ENCODE data around the gene ITK.

Gene ITK

DNA sequence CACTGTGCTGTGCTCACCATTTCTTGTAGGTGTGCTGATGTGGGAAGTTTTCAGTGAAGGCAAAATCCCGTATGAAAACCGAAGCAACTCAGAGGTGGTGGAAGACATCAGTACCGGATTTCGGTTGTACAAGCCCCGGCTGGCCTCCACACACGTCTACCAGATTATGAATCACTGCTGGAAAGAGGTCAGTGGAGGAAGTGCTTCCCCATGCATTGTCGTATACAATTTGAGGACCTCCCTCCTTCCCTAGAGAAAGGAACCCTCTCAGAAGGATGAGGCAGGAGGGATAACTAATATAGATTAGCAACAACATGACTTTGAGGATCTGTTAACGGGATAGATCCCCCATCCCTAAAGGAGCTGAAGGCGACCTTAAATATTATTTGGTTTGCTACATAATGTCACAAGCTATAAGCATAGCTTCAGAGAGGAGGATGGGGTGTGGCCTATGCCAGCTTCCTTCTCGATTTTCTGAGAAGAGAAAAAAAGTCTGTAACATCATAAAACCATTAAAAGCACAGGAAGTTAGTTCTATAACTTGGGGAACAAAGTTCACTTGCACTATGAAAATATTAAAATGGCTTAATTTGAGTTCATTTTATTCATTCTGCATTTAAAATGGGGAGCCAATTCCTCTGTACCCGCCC, 68.3 kb downstream of the ITK start:
- DNase-seq, result peak; percentile 56

DNA sequence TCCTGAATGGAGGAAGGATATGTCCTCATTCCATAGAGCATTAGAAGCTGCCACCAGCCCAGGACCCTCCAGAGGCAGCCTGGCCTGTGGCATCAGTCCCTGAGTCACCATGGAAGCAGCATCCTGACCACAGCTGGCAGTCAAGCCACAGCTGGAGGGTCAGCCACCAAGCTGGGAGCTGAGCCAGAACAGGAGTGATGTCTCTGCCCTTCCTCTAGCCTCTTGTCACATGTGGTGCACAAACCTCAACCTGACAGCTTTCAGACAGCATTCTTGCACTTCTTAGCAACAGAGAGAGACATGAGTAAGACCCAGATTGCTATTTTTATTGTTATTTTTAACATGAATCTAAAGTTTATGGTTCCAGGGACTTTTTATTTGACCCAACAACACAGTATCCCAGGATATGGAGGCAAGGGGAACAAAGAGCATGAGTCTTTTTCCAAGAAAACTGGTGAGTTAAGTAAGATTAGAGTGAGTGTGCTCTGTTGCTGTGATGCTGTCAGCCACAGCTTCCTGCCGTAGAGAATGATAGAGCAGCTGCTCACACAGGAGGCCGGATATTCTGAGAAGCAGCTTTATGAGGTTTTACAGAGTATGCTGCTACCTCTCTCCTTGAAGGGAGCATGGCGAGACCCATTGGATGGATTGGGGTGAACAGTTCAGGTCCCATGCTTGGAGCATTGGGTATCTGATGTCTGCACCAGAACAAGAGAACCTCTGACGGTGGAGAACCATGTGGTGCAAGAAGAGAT, 72.2 kb downstream of the ITK start:
- peak; percentile 17 for DNase-seq

DNA sequence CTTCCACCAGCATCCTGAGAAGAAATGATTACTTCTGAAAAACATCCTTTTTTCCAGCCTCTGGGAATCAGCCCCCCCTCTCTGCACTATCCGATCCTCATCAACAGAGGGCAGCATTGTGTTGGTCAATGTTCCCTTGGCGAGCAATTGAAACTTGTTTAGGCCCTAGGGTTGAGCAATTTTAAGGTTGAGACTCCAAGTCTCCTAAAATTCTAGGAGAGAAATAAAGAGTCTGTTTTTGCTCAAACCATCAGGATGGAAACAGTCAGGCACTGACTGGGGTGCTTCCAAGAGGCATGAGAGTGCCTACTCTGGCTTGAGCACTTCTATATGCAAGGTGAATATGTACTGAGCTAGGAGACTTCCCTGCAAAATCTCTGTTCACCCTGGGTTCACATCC, 72.9 kb downstream of the ITK start:
- peak; percentile 75 for DNase-seq

DNA sequence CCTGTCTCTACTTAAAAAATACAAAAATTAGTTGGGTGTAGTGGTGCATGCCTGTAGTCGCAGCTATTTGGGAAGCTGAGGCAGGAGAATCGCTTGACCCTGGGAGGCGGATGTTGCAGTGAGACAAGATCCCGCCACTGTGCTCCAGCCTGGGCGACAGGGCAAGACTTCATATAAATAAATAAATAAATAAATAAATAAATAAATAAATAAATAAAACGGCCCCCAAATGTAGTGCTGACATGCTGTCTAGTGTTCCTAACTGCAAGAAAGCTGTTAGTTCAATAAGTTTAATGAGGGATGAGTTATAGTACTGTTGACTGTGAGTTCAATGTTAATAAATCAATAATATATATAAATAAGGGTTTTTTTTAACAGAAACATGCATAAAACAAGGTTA, 77.8 kb downstream of the ITK start:
- DNase-seq, result no peak

DNA sequence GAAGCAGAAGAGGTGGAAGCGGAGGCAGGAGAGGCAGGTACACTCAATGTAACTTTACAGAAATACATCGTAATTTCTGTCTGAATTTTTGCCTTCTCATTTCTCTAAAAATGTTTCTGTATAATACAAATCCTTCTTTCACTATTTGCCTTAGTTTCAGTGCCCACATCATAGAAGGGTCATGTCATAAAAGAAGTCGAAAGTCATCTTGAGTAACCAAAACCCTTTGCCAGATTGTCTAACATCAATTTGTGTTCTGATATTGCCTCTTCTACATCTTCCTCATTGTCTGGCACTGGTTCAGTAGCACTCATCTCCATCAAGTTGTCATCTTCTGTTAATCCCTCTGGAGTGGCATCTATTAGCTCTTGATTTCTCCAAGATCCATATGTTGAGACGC, 79.1 kb downstream of the ITK start:
- DNase-seq, result no peak

DNA sequence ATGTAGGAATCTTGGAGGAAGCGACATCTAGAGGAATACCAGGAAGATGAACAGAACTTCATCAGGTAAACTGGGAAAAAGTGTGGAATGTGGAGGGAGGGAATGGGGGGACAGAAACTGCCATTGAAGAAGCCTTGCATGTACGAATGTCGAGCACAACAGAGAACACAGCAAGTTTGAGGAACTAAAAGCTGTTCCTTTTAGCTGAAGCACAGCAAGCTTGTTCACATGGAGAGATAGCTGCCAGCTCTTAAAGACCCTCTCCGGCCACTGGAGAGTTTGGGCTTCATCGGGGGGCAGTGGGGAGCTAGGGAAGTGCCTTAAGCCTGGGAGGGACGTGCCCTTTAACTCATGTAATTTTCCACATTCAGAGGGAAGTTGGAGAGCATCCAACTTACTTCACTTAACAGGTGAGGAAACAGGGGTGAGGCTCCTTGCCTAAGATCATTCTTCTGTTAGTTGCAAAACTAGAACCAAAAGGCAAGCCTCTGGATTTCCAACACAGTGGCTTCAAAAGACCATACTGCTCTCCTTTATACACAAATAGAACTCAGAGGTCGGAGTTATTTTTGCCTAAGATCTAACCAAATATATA, 83.0 kb downstream of the ITK start:
- no peak for DNase-seq

DNA sequence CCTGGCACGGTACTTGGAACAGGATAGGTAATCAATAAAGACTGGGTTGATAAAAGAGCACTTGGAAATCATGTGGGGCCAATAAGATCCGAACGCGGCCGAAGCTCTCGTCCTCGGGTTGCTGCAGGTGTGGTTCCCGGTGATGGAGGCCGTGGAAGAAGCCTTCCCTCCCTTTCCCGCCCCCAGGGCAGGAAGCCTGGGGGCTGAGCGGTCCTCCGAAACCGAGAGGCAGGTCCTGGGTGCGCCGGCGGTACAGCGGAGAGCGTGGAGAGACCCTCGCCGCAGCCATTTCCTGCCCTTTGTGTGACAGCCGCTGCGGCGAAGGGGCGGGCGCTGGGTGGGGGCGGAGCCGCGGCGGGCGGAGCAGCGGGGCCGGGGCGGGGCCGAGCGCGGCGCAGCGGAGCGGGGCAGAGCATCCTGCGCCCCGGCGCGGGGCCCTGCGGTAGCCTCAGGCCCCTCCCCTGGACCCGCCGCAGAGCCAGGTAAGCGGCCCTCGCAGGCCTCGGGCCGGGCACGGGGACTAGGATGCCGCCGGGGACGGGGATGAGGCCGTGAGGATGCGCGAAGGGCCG, 85.2 kb downstream of the ITK start, which contains the start of gene CYFIP2:
TSS of gene CYFIP2 (plus strand) at position 410 of the 572 bp plus-strand sequence. CDS start 19,239 bp downstream, outside the sequence.
- peak; percentile 63 for DNase-seq

DNA sequence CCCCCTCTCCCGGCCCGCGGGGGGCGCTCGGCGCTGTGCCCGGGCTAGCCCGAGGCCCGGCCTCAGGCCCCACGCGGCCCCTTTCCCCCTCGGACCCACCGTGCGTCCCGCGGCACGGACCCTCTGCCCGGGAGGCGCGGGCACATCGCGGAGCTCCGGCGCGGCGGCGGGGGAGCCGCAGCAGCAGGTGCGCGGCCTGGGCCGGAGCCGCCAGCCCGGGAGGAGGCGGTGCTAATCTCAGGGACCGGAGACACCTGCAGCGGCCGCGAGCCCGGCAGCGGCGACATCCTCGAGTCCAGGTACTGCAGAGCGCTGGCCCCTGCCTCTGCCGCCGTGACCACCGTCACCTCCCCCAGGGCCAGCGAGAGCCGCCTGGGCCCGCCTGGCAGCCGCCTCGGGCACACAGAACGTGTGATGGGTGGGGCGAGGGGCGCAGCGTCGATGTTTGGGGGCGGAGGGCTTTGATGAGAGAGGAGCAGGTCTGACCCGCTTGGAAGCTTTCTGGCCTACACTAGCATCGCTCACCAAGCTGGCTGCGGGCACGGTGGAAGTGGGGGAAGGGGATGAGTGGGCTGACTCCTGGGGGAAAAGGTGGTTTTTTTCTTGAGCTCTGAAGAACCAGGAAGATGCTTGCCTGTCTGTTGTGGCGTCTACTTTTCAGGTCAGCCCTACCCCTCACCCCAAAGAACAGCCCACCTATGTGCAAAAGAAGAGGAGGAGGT, 85.8 kb downstream of the ITK start:
- no peak for DNase-seq

DNA sequence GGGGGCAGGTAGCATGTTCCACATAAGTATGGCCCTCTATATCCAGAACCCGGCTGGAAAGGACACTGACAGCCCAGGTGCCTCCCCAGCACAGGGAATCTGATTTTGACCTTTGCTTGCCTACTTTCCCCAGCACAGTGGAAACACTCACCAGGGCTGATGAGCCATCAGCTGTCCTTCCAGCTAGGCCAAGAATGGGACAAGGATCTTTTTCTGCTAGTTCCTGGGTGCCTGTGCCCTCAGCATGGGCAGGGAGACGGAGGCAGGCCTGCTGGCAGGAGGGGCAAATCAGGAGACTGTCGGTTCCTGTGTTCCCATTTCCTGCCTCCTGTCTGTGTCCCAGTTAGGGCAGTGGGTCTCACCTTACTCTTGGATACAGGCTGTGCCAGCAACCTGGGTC, 86.4 kb downstream of the ITK start:
- no peak for DNase-seq

DNA sequence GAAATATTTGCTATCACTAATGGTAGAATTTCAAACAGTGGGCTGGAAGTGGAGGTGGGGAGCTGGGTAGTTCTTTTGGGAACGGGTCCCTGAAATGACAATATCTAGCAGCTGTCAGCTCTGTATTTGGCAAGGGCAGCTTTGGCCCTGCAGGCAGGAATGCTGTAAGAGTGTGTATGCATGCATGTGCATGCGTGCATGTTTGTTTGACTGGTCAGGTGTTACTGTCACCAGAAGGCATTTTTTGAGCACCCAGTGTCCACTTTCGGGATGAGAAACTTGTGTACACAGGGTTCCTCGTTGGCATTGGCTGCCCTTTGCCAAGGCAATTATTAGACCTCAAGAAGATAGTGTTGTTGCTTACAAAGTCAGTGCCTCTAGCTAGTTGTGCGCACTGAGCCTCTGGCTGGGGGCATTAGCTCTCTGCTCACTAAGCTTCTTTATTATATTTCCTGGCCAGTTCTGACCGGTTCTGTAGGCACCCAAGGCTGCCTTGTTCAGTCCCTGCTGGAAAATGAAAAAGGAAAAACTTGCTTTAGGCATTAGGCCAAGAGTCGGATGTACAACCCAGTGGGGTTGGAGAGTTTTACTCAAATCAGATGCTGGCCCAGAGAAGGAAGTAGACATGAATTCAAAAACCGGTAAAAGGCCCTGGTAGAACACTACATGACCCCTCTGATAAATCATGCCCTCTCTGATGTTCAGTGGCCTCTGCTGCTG, 87.3 kb downstream of the ITK start:
- no peak for DNase-seq

DNA sequence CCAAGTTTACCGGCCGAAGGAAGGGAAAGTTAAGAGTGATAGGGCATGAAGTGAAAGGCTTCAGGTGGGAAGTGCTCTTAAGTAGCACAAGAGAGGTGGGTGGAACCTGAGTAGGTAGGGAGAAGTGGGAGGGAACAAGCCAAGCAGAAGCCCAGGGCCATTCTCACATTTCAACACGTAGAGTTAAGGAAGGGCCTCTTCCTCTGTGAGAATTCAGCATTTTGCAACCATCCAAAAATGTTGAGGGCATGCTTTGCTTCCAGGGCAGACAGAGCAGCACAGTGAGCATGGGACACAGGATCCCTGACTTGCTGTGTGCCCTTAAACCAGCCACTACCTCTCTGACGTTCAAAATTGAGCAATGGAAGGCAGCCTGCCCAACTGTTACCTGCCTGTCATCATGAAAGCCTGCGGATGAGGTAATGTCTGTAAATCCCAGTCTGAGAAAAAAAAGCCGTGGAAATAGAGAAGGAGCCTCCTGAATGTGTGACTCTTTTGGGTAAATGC, 88.6 kb downstream of the ITK start:
- no peak for DNase-seq

DNA sequence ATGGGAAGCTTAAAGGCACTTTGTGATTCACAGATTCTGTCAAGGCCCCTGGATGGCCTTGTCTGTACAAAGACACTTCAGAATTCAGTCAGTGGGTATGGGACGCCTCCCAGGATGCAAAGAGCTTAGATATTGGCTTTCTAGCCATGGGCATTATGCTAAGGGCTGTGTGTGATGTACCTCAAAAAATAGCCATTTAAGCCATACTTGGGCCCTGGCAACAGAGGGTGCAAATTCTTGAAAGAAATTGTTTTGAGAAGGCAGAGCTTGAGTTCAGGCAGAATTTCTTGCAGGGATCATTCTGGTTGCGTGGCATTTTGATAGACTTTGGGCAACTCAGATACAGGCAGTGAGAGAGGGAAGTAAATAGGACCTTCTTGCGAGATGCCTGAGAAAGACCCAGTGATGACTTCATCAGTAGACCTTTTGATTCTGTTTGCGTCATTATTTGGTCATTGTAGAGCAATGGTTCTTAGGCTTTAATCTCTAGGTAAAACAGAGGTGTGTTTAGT, 89.2 kb downstream of the ITK start:
- DNase-seq, result peak; percentile 57

DNA sequence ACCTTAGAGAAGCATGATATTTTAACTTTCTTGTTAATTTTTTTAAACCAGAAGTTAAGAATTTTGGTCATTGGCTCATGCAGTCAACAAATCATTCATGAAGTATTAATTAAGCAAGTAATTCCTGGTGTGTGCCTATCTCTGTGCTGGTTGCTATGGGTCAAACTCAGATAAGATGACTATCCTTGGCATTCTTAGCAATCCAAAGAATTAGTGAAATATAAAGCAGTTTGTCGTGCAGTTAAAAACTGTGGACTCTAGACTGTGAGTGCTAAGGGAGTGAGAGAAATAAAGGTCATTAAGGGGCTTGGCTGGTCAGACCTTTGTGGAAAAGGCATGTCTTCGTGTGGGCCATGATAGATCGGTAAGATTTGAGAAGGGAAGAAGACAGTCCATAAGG, 90.1 kb downstream of the ITK start:
- no peak for DNase-seq

DNA sequence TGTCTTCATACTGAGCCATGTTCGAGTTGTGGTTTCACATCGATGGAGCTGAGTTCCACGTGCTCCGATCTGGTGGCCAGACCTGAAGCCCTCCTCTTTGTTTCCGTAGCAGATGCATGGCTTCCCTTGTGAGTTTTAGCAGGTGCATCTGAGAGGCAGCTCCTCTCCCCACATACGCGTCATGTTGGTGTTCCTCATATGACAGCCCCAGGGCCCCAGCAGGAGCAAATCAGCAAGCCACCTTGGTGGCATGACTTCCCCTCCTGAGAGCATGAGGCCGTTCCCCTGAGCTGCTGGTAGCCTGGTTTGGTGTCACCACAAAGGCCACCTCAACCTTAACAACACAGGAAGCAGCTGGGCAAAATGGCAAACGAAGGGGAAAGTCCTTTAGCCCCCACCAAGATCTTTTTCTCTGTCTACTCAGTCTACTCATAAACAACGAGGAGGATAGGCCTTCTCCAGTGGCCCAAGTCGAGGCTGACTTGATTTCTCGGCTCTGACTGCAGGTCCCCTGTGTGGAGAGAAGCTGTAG, 91.2 kb downstream of the ITK start:
- no peak for DNase-seq

DNA sequence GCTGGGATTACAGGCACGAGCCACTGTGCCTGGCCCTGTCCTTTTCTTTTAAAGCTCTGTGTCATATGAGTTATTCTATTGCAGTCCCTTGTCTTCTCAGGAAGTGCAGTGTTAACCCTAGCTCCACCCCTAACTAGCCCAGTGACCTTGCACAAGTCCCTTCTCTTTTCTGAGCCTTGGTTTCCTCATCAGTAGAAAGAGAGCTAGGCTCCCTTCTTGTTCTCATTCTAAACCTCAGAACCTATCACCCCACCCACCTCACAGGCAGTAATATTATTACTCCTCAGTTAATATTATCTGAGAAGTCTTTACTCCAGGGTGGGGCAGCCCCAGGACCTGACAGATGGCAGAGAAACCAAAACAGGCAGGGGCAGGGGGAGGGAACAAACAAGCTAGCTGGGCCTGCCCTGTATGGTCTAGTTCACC, 92.5 kb downstream of the ITK start:
- DNase-seq, result peak; percentile 67

DNA sequence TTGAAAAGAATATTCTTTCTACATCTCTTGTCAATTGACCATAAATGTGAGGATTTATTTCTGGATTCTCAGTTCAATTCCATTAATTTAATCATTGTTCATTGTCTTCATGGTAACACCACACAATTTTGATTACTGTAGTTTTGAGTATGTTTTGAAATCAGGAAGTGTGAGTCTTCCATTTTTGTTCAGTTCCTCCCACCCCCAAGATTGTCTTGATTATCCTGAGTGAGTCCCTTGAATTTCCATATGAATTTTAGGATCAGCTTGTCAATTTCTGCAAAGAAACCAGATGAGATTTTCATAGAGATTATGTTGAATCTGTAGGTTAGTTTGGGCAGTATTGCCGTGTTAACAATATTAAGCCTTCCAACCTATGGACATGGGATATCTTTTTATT, 94.8 kb downstream of the ITK start:
- DNase-seq, result no peak

DNA sequence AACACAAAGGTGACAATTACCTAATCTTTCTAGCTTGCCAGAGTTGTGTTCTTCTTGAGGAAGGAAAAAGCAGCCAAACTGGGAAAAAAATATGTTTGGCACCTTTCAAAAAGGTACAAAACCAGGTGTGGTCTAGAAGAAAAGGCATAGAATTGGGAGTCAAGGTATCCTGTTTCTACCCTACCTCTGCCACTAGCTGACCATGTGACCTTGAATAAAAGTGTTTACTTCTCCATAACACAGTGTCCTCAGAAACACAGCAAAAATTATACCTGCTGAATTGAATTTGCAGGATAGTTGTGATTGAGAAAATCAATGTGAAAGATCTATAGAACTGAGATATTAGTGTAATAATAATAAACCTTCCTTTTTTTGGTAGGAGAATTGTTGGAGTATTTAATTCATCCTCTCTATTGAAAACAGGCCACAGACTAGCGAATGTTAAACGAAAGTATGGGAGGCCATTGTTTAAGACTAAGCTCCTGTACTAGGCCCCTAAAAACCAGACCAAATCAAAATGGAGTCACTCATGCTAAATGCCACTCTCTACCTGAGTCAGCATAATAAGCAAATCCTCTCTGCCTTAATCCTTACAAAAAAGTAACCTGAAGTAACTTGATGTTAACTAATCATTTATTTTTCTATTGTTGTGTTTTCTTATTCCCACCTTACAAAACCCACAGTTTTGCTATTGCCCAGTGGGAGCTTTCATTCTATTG, 97.8 kb downstream of the ITK start:
- DNase-seq, result no peak

DNA sequence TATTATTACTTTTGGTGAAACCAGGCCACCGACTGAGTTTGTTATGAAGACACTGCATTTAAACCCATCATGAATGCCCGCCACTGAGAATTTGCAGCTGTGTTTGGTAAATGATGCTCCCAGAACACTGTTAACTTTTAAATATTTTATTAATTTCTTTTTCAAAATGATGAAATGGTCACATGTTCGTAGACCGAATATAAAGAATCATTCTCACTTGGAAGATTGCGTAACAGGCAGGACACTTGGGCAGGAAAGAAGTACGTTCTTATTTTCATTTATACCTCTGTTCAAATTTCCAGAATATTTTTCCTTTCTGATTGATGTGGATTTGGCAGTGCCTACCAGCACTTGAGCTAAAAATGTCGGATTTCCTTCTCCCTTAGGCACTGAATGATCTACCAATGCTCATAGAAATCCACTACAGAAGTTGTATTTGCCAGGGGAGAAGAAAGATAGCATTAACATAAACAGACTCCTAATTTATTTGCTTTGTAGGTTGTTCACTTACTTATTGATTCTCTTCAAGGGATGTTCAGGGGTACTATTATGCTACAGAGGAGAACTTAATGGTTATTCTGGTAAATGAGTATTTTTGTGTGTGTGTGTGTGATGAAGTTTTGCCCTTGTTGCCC, 99.1 kb downstream of the ITK start:
- DNase-seq, result peak; percentile 37

DNA sequence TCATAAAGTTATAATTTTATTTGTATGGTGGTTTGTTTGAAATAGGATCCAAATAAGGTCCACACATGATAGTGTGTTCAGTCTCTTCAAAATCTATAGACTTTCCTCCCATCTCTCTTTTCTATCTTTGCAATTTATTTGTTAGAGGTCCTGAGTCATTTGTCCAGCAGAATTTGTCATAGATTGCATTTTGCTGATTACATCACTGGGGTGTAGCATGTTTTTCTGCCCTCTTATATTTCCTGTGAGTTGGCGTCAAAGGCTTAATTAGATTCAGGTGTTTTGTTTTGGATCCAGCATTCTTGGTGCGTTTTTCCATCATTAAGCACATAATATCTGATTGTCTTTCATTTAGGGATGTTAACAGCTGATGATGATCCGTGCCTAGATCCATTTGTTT, 100.3 kb downstream of the ITK start:
- peak; percentile 39 for DNase-seq

DNA sequence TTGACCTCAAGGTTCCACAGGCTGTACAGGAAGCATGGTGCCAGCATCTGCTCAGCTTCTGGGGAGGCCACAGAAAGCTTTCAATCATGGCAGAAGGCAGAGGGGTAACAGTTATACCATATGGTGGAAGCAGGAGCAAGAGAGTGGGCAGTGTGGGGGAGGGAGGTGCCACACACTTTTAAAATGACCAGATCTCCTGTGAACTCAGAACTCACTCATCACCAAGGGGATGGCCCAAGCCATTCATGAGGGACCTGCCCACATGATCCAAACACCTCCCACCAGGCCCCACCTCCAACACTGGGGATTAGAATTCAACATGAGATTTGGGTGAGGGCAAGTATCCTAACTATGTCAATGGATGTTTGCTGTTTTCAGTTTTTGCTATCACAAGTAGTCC, 101.5 kb downstream of the ITK start:
- no peak for DNase-seq

DNA sequence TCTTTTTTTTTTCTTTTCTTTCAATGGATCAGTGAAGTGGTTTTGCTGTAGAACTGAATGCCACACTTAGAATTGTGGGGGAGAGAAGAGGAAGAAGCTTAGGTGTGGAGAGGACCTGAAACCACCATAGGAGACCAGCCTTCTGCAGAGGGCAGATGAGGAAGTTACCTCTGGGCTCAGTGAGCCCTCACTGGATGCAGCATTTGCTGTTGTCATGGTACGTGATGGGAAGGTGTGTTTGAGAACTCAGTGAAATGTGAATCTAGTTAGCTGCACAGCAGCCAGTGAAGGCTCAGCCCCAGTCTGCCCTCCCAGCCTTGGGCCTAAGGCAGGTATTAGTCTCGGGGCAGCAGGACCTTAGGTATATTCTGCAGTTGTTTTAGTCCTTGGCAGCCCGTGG, 102.8 kb downstream of the ITK start:
- DNase-seq, result no peak
